Measurements from ENCODE around the gene PDE10A. TPM values are rescaled to one million over a fixed set of nuclear protein-coding genes. Genes with fewer than 3 reads are reported as not detected.
"Not testable (repeated sequence)": the region's sequence is repeated elsewhere in the genome, so short reads cannot be mapped to it uniquely, and the experiment has no call there.

Gene PDE10A
- total RNA-seq, 1 donor from 2014 or later, result 9.2 TPM

GRCh38 chr6:165624871-165625639, 38.0 kb downstream of the PDE10A start:
- no peak for DNase-seq

GRCh38 chr6:165621940-165622339, 41.1 kb downstream of the PDE10A start:
- no peak for DNase-seq

- not testable (repeated sequence) for DNase-seq
These were observed 44.1 kb downstream of the PDE10A start for GRCh38 chr6:165618891-165619290.

GRCh38 chr6:165618241-165618640, 44.8 kb downstream of the PDE10A start:
- DNase-seq, result no peak

GRCh38 chr6:165617528-165617927, 45.5 kb downstream of the PDE10A start:
- no peak for DNase-seq

DNA sequence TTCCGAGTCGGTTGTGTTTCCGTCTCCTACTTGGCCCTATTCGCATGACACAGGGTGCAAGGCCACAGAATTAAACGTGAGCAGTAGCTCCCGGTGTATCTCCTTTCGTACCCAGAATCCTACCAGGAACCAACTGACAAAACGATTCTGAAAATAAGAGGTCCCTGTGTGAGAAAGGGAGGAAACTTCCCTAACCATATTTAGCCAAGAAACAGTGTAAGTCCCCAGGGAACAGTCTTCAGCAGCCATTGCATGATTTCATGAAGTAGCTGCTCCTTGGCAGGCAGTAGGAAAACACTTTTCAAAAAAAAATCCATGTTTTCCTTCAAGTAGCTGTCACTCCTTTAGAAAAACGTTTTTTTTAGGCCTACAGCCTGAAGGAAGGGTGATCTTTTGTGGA, 46.9 kb downstream of the PDE10A start:
- peak; percentile 41 for DNase-seq

GRCh38 chr6:165615636-165616035, 47.4 kb downstream of the PDE10A start:
- no peak for DNase-seq

DNA sequence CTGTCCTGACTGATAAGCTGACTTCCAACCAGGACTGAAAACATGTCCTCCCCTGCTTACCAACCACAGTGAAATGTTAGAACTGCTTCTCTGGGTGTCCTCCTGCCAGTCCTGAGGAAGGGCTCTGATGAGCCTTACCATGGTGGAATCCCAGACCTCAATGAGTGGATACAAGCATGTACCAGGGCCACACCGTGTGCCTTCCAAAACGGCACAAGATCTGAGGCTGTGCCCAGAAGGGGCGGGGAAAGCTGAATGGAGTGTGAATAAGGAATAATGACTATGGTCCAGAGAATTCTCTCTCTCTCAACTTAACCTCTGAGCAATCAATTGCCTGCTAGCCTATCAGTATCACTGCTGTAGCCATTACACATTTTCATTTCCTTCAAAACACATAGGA, 51.7 kb downstream of the PDE10A start:
- DNase-seq, result no peak

DNA sequence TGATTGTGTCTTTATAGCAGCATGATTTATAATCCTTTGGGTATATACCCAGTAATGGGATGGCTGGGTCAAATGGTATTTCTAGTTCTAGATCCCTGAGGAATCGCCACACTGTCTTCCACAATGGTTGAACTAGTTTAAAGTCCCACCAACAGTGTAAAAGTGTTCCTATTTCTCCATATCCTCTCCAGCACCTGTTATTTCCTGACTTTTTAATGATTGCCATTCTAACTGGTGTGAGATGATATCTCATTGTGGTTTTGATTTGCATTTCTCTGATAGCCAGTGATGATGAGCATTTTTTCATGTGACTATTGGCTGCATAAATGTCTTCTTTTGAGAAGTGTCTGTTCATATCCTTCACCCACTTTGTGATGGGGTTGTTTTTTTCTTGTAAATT, 54.5 kb downstream of the PDE10A start:
- DNase-seq, result not testable (repeated sequence)

GRCh38 chr6:165606740-165607008, 56.4 kb downstream of the PDE10A start:
- no peak for DNase-seq

- no peak for DNase-seq
These were observed 56.9 kb downstream of the PDE10A start for GRCh38 chr6:165605901-165606739.

- DNase-seq, result no peak
These were observed 57.7 kb downstream of the PDE10A start for GRCh38 chr6:165605182-165605875.

- DNase-seq, result no peak
These were observed 60.8 kb downstream of the PDE10A start for GRCh38 chr6:165602291-165602690.

DNA sequence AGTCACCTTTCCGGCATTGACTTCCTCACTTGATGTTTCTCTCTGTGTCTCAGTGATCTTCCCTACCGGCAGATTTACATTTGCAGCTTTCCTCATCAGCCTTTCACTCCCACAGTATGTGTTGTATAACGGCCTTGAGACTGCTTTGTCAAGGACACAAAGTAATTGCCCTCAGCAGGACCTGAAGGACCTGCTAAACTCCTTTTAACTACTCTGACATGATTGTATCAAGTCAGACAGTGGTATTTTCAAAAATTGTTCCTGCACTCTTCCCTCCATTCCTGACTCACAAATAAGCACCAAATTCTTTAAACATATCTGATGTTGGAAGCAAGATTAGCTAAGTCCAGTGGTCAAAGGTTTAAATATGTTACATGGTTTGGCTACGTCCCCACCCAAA, 62.4 kb downstream of the PDE10A start:
- DNase-seq, result no peak

GRCh38 chr6:165599596-165600487, 63.2 kb downstream of the PDE10A start:
- no peak for DNase-seq

GRCh38 chr6:165599121-165599520, 63.9 kb downstream of the PDE10A start:
- no peak for DNase-seq

DNA sequence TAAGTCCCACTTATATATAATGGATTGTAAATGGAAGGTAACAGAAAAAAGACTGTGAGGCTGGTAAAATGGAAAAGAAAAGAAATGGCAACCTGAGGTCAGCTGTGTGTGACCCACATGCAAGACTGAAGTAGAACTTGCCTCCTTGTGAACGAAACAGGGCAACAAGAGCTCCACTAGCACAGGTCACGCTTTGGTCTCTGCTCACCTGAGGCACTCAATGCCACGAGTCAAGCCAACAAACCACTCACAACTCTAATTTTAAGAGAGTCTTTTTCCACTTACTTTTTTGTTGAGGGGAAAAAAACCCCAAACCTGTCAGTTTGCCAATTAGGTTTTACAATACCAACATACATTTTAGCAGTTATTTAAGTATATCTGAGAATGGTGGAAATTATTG, 65.2 kb downstream of the PDE10A start:
- no peak for DNase-seq

- no peak for DNase-seq
These were observed 68.3 kb downstream of the PDE10A start for GRCh38 chr6:165594584-165595333.

DNA sequence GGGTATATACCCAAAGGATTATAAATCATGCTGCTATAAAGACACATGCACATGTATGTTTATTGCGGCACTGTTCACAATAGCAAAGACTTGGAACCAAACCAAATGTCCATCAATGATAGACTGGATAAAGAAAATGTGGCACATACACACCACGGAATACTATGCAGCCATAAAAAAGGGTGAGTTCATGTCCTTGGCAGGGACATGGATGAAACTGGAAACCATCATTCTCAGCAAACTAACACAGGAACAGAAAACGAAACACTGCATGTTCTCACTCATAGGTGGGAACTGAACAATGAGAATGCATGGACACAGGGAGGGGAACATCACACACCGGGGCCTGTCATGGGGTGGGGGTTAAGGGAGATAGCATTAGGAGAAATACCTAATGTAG, 70.1 kb downstream of the PDE10A start:
- not testable (repeated sequence) for DNase-seq

- DNase-seq, result no peak
These were observed 74.5 kb downstream of the PDE10A start for GRCh38 chr6:165588515-165588914.

- no peak for DNase-seq
These were observed 75.8 kb downstream of the PDE10A start for GRCh38 chr6:165587206-165587605.
